ENCODE data around the gene MAN2B2. TPM values are rescaled to one million over a fixed set of nuclear protein-coding genes. Genes with fewer than 3 reads are reported as not detected.

The MAN2B2 gene
- total RNA-seq, 3 donors from 2014 or later = 18.7 to 49.8 (median 19.6) TPM

- TF ChIP-seq CTCF (IDR thresholded peaks at IDR 0.05) (no peak), POLR2AphosphoS5 (IDR thresholded peaks at IDR 0.05) (no peak), POLR2A (IDR thresholded peaks at IDR 0.05) (no peak)
- Histone ChIP-seq H3K36me3 (no peaks in the 10 kb centered on the region), H3K9me3 (no peaks in the 10 kb centered on the region), H3K27ac (no peak overlapping the region), H3K27me3 (no peaks in the 10 kb centered on the region), H3K4me1 (no peaks in the 10 kb centered on the region), H3K4me3 (no peak overlapping the region)
- no peak for DNase-seq (ENCODE audit: low spot score in 2 of 2)
- intact Hi-C loops (cut with DNase I; ENCODE audit: low total_unique reads) = no loop called here
Measured at GRCh38 chr4:6527683-6528595, 47.0 kb upstream of the MAN2B2 start.

GRCh38 chr4:6529021-6529420 is 46.0 kb upstream of the MAN2B2 start:
- Histone ChIP-seq H3K4me1 (no peaks in the 10 kb centered on the region), H3K9me3 (no peaks in the 10 kb centered on the region), H3K27me3 (no peaks in the 10 kb centered on the region), H3K27ac (no peak overlapping the region), H3K4me3 (no peak overlapping the region), H3K36me3 (no peaks in the 10 kb centered on the region)
- intact Hi-C loops (cut with DNase I; ENCODE audit: low total_unique reads) = no loop called here
- DNase-seq (ENCODE audit: low spot score in 2 of 2) = no peak
- TF ChIP-seq POLR2AphosphoS5 (IDR thresholded peaks at IDR 0.05) (no peak), CTCF (IDR thresholded peaks at IDR 0.05) (no peak), POLR2A (IDR thresholded peaks at IDR 0.05) (no peak)

DNA sequence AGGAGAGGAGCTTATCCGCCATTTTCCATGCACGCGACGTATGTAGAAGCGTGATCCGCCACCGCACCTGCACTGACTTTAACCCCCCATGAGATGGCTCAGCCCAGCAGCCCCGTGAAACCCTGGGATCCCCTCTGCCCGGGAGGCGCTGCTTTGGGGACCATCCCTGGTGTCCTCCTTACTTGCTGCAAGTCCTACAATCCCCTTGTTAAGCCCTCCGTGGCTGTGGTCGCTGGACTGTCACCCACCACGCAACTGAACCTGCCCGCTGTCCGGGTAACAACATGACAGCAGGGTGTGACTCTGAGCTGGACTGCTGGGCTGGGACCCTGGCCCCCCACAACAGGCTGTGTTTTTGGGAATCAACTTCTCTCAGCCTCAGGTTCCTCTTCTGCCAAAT is 44.7 kb upstream of the MAN2B2 start:
- Histone ChIP-seq H3K27ac (no peak overlapping the region), H3K9me3 (no peaks in the 10 kb centered on the region), H3K4me1 (no peaks in the 10 kb centered on the region), H3K27me3 (peaks cover 0 to under 1% of the 10 kb centered on the region in 2 donors), H3K36me3 (no peaks in the 10 kb centered on the region), H3K4me3 (no peak overlapping the region)
- intact Hi-C loops (cut with DNase I; ENCODE audit: low total_unique reads) = no loop called here
- TF ChIP-seq POLR2AphosphoS5 (IDR thresholded peaks at IDR 0.05) = no peak
- no peak for TF ChIP-seq POLR2A (IDR thresholded peaks at IDR 0.05)
- no peak for DNase-seq (ENCODE audit: low spot score in 2 of 2)

GRCh38 chr4:6530964-6531363 is 44.0 kb upstream of the MAN2B2 start:
- Histone ChIP-seq H3K9me3 (no peaks in the 10 kb centered on the region), H3K36me3 (no peaks in the 10 kb centered on the region), H3K4me1 (no peaks in the 10 kb centered on the region), H3K27me3 (peaks cover 0 to 6% of the 10 kb centered on the region in 2 donors), H3K27ac (no peak overlapping the region), H3K4me3 (no peak overlapping the region)
- TF ChIP-seq CTCF (IDR thresholded peaks at IDR 0.05) (no peak), POLR2AphosphoS5 (IDR thresholded peaks at IDR 0.05) (no peak), POLR2A (IDR thresholded peaks at IDR 0.05) (no peak)
- no peak for DNase-seq (ENCODE audit: low spot score in 2 of 2)
- intact Hi-C loops (cut with DNase I; ENCODE audit: low total_unique reads) = no loop called here

DNA sequence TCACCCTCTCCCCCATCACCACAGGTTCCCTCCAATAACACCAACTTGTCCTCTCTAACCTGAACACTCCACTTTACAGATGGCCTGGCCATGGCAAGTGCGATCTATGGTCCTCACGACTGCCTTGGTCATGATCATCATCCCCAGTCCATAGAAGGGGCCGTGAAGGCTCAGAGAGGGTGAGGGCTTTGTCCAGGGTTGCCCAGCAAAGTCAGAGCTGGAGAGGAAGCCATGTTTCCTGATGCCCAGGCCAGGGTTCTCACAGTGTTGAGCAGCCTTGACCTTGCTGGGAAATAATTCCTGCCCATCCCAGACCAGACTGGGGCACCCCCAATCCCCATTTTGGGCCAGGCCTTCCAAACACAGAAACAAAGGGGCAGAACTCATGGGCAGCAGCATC is 42.9 kb upstream of the MAN2B2 start:
- intact Hi-C loops (cut with DNase I; ENCODE audit: low total_unique reads) = no loop called here
- no peak for DNase-seq (ENCODE audit: low spot score in 2 of 2)
- H3K4me1 ChIP-seq = no peaks in the 10 kb centered on the region
- TF ChIP-seq POLR2A (IDR thresholded peaks at IDR 0.05) (no peak), CTCF (IDR thresholded peaks at IDR 0.05) (no peak), POLR2AphosphoS5 (IDR thresholded peaks at IDR 0.05) (no peak)
- peaks cover 0 to 10% of the 10 kb centered on the region in 2 donors for H3K27me3 ChIP-seq
- no peaks in the 10 kb centered on the region for H3K9me3 ChIP-seq
- H3K36me3 ChIP-seq = no peaks in the 10 kb centered on the region
- no peak overlapping the region for H3K27ac ChIP-seq
- no peak overlapping the region for H3K4me3 ChIP-seq

Measured in breast epithelium (tissue), 4 donors.